NCI-H2029 (cell line): ENCODE measurements around the gene GFRA4.

Experiments
- DNase-seq: peaks from one replicate; lab custom pipeline; 2025; lab: John Stamatoyannopoulos, UW

GFRA4 gene

DNA sequence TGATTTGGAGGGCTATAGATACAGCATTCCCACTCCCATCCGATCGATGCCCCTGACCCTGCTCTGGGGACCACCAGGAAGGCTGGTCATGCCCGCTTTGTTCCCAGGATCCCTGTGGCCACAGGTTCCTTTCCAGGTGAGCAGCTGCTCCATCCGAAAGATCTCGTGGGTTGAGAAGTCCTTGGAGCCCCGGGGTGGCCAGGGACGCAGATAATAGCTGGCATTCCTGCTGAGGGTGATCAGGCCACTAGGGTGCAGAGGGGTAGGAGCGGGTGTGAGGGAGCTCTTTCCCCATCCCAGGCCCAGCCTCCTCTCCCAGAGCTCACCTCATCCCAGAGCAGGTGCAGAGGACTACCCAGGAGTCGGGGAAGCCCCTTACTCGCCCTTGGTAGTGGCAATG is 11.2 kb upstream of the GFRA4 start:
- DNase-seq = no peak

GRCh38 chr20:3673221-3674070 is 10.2 kb upstream of the GFRA4 start:
- DNase-seq = no peak

GRCh38 chr20:3672547-3673171 is 9.5 kb upstream of the GFRA4 start:
- no peak for DNase-seq

- DNase-seq = no peak
Observed at GRCh38 chr20:3671986-3672546, 8.9 kb upstream of the GFRA4 start.

GRCh38 chr20:3670945-3671344 is 7.7 kb upstream of the GFRA4 start:
- no peak for DNase-seq

DNA sequence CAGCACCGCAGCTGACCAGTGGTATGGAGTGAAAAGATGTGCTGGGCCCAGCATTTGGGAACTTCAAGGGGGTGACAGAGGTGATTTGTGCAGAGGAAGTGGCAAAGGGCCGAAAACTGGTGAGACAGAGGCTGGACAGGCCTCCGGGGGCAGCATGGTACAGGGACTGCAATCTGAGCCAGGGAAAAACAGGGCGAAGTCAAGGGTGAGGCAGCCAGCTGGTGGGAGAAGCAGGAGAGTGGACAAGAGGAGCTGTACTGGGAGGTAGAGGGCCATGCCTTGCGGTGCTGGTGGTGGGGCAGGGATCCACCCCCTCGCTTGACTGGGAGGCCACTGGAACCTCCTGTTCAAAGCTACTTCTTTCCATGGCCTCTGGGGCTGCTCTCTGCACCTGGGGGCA is 7.3 kb upstream of the GFRA4 start:
- no peak for DNase-seq

DNA sequence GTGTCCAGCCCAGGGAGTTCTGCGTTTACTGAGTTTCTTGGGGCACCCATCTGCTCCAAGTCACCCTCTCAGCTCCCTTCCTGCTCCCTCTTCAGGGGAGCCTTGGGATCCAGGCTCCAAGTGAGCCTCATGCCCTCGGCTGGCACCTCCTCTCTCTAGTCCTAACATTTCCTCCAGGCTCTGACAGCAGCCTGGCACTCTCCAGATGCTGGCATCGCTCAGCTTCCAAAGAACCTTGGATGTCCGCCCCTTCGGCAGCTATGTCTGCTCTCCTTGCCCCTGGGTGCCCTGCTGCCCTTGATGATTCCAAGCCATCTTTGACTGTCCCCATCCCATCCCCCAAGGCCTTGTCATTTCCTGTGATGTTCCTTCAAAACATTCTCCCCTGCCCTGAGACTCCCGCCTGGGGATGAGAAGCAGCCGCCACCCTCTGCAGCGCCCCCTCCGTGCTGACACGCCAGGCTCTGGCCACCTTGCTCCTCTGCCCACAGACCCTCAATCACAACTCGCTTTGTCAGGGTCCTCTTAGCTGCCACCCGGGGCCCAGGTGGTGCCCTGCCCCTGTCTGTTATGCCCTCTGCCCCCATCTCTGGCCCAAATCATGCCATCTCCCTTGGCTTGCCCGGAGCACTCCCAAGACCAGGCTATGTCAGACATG is 6.6 kb upstream of the GFRA4 start:
- DNase-seq = no peak

DNA sequence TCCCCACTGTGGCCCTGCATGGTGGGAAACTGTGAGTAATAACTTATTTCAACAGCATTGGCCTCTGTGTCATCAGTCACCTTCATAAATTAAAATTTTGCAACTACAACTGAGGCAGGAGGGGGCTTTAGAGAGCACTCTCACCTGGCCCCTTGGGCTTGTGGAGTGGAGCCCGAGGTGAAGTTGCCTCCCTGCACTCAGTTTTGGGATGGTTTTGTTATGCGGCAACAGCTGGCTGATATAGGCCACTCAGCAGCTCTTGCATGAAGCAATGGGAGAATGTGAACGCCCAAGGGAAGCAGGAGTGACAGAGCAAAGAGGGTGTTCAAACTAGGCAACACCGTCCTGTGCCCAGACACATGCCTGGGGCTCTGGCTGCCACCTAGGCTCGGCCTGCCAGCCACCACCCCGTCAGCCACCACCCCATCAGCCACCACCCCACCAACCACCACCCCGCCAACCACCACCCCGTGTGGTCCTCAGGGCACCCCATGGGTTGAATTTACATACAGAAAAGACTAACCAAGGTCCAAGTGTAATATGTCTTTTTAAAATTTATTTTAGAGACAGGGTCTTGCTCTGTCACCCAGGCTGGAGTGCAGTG is 4.3 kb upstream of the GFRA4 start:
- DNase-seq = no peak

DNA sequence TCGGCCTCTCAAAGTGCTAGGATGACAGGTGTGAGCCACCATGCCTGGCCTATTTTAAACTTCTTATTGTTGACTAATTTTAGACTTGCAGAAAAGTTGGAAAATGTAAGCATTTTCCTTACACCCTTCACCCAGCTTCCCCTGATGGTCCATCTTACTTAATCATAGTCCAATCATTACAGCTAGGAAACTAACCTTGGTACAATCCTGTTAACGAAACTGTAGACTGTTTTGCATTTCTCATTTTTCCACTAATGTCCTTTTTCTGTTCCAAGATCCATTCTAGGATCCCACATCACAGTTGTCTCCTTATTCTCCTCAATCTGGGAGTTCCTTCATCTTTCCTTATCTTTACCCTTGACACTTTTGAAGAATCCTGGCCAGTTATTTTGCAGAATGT is 659 bp upstream of the GFRA4 start:
- no peak for DNase-seq

GRCh38 chr20:3661814-3662665 is 1.2 kb downstream of the GFRA4 start:
- DNase-seq = no peak

GRCh38 chr20:3661060-3661813 is 2.0 kb downstream of the GFRA4 start:
- DNase-seq = no peak

GRCh38 chr20:3660262-3661059 is 2.7 kb downstream of the GFRA4 start:
- no peak for DNase-seq

DNA sequence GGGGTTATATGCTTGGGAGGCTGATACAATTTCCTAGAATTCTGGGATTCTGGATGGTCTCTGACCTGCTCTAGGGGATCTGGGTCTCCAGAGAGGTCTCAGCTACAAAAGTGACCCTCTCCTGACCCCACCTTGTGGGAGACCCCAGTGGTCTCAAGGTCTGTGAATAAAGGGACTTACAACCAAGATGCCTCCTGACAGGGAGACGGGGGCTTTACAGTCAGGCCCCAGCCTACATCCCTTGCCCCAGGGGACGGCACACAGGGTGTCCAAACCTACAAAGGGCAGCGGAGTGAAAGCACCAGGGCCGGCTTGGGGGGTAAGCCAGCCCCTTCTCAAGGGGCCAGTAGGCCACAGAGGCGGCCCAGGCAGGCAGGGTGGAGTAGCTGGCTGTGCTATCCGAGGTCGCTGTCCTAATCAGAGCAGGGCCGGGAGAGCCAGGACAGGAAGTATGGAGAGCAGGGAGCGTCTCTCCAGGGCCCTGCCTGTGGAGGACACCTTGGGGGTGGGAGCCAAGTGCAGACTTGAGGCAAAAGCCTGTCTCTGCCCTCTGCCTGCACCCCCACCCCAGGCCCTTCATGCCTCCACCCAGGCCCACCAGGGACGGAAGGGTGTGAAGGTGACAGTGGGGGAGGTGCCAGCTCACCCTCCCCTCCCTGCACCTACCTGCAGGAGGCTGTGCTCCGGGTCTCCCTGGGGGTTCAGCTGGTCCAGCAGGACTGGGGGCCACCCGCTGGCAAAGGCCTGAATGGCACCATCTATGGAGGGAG is 3.5 kb downstream of the GFRA4 start:
- DNase-seq = no peak

DNA sequence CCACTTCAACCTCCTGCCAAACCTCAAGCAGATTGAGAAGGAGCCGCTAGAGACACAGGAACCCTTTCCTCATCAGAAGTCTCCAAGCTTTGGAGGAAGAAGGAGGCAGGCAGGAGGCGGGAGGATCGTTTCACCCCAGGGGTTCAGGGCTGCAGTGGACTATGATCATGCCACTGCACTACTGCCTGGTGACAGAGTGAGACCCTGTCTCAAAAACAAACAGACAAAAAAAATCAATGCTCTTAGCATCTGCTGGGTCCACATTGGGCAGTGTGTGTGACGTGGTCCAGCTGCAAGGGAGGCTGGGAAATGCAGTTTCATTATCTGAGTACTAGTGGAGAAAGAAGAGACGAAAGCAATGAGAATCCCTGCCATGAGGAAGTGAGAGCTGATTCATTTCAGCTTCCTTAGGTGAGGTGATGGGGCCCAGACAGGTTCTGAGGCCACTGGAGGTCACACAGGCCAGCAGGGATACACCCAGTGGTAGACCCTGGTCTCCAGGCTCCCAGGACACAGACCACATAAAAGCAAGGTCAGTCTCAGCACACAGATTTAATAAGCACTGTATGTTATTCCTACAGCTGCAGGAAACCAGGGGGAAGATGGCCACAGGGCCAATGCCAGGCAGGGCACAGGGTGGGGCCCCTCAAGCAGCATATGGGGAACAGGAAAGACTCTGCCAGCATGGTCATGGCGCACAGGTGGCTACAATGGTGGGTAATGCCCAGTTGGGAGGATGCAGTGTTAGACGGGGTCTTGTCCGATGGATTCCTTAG is 4.3 kb downstream of the GFRA4 start:
- no peak for DNase-seq

DNA sequence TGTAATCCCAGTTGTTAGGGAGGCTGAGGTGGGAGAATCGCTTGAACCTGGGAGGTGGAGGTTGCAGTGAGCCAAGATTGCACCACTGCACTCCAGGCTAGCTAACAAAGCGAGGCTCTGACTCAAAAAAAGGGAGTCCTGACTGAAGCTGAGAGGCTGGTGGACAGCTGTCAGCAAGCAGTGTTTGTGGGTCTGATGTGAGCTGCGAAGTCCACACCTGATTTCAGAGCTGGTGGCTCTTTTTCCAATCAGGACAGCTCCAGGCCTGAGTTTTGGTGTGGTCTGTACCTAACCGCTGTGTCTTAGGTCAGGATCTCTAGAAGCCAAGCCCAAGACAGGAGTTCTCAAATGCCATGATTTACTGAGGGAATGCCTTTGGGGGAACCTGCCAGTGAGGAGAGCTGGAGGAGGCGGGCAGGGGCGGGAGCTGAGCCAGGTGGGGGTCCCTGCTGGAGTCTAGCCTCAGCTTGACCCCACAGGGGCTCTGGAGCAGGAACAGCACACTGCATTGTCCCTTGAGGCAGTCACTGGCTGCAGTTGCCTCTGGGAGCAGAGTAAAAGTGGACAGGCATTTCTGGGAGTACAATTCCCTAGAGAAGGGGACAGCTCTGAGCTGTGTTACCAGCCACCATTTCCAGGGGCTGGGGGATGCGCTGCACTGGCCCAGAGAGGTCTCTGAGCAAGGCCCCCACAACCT is 5.0 kb downstream of the GFRA4 start:
- DNase-seq = no peak

DNA sequence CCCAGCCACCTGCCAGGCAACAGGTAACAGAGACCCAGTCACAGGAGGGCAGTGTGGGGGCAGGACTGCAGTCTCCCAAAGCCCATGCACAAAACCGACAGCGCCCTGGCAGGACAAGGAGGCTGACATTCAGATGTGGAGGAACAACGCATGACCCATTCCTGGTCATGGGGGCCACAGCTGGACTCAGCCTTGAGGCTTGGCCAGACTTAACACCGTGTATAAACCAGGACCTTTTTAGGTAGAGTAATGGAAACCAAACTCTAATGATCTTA is 8.1 kb downstream of the GFRA4 start:
- DNase-seq = no peak

DNA sequence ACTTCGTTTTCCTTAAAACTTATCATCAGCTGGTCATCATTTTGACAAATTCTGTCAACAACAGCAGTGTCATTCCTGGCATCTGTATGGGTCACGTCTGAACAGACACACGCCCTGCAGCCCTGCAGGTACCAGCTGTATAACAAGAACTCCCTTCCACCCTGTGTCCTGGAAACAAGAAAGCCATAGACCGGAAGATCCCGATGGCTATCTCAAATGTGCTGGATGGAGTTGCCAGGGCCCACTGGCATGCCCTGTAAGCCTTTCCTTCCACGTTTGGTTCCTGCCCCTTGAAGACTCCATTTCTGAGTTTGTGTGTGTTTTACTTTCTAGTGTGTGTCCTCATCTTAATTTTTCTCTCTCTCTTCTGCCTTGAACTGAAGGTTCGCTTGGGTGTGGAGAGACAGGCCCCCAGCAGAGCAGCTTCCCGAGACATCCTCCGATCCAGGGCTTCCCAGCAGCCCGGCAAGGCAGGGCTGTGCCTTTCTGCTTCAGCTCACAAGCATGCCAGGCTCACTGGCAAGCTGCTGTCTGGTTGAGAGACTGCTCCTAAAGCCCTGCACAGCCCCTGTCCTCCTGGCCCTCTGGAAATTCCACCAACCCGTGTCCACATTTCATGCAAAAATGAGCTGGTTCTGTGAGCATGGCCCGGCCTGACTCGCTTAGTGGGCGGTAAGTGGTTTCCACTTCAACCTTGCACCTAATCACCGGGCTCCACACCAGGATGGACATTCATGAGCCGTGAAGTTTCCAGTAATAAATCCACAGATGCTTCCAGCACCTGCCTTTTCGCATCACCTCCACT is 8.7 kb downstream of the GFRA4 start:
- DNase-seq = no peak
